Measurements from ENCODE around the gene ESPNL.

GRCh38 chr2:238126338-238126737 is 26.2 kb downstream of the ESPNL start:
- no peak for TF ChIP-seq CTCF (conservative IDR thresholded peaks at IDR 0.05)
- no peak for TF ChIP-seq ZFX (IDR thresholded peaks at IDR 0.05)
